ENCODE results near the gene CHN2.

DNA sequence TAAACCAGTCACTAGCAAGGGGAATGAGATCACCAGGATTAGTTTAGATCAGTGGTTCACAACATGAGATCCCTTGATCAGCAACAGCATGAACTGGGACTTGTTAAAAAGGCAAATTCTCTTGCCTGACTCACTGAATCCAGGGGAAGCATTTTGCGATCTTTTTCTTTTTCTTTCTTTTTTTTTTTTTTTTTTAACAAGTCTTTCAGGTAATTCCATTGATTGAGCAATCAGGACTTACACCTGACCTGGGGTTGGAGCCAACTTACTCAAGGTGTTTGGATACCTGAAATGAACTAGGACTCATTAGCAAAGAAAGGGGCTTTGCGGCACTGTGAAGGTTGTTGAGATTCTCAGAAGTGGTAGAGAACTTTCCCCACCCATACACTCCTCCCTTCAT, 321.9 kb downstream of the CHN2 start:
- TF ChIP-seq, protein P1, sequence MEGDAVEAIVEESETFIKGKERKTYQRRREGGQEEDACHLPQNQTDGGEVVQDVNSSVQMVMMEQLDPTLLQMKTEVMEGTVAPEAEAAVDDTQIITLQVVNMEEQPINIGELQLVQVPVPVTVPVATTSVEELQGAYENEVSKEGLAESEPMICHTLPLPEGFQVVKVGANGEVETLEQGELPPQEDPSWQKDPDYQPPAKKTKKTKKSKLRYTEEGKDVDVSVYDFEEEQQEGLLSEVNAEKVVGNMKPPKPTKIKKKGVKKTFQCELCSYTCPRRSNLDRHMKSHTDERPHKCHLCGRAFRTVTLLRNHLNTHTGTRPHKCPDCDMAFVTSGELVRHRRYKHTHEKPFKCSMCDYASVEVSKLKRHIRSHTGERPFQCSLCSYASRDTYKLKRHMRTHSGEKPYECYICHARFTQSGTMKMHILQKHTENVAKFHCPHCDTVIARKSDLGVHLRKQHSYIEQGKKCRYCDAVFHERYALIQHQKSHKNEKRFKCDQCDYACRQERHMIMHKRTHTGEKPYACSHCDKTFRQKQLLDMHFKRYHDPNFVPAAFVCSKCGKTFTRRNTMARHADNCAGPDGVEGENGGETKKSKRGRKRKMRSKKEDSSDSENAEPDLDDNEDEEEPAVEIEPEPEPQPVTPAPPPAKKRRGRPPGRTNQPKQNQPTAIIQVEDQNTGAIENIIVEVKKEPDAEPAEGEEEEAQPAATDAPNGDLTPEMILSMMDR (IDR thresholded peaks at IDR 0.05 in 2 of 3, conservative IDR thresholded peaks at IDR 0.05 in 1 of 3; ENCODE audit: borderline replicate concordance in 1 of 3, insufficient read depth in 1 of 3, low read depth in 2 of 3, low read length in 2 of 3), result no peak
- no peak for TF ChIP-seq FOSL1 (IDR thresholded peaks at IDR 0.05; ENCODE audit: low read depth)
- no peak for TF ChIP-seq TCF7L2 (IDR thresholded peaks at IDR 0.05; ENCODE audit: borderline replicate concordance, extremely low read depth, insufficient read depth, insufficient read length)
- TF ChIP-seq CEBPB (IDR thresholded peaks at IDR 0.05; ENCODE audit: low read depth), result no peak
- TF ChIP-seq JUND (IDR thresholded peaks at IDR 0.05), result no peak
- no peak for TF ChIP-seq EZH2phosphoT487 (IDR thresholded peaks at IDR 0.05; ENCODE audit: borderline replicate concordance)
- TF ChIP-seq ATF3 (IDR thresholded peaks at IDR 0.05), result no peak
- TF ChIP-seq POLR2A (IDR thresholded peaks at IDR 0.05; ENCODE audit: borderline replicate concordance, extremely low read depth, insufficient read depth, insufficient read length), result no peak
- TF ChIP-seq, protein P2, sequence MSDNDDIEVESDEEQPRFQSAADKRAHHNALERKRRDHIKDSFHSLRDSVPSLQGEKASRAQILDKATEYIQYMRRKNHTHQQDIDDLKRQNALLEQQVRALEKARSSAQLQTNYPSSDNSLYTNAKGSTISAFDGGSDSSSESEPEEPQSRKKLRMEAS (IDR thresholded peaks at IDR 0.05), result no peak
- no peak for TF ChIP-seq EGR1 (IDR thresholded peaks at IDR 0.05; ENCODE audit: low read depth)
- TF ChIP-seq POLR2AphosphoS5 (IDR thresholded peaks at IDR 0.05; ENCODE audit: low read depth, low read length), result no peak
- no peak for TF ChIP-seq EZH2 (IDR thresholded peaks at IDR 0.05)
- no peak for TF ChIP-seq RAD21 (IDR thresholded peaks at IDR 0.05; ENCODE audit: low read depth)

Data from HCT116 (cell line).